Lower leg skin (tissue), 3 donors: ENCODE measurements around the gene RALGAPB.

Experiments used
- POLR2A ChIP-seq, 2 donors: fragments of 450-650 bp; IDR thresholded peaks; one replicate each; pipeline ENCODE4 v1.6.1; 2016 to 2017; ENCODE audit warnings: antibody characterized with exemption in 2 of 2, mild to moderate bottlenecking in 1 of 2, moderate library complexity in 1 of 2
- TF ChIP-seq, protein P1 (sequence below), 3 donors: fragments of 450-650 bp; IDR thresholded peaks; one replicate each; pipeline ENCODE4 v1.5.1; 2016; ENCODE audit warnings: antibody characterized with exemption in 3 of 3, mild to moderate bottlenecking in 3 of 3, moderate library complexity in 2 of 3

DNA sequence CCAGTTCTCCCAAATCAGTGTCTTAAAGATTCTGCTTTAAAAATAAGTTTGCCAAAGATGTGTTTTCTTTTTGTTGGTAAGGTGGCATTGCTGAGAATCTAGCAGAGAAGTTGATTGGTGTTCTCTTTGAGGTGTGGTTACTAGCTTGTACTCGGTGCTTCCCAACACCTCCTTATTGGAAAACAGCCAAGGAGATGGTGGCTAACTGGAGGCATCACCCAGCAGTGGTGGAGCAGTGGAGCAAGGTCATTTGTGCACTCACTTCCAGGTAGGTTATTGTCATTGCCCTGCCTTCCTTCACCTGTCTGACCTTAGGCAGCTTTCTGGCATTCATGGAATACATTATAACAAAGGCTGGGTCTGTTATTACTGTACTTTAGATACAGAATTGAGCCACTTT lies 26.7 kb downstream of the RALGAPB start:
- TF ChIP-seq, protein P1, sequence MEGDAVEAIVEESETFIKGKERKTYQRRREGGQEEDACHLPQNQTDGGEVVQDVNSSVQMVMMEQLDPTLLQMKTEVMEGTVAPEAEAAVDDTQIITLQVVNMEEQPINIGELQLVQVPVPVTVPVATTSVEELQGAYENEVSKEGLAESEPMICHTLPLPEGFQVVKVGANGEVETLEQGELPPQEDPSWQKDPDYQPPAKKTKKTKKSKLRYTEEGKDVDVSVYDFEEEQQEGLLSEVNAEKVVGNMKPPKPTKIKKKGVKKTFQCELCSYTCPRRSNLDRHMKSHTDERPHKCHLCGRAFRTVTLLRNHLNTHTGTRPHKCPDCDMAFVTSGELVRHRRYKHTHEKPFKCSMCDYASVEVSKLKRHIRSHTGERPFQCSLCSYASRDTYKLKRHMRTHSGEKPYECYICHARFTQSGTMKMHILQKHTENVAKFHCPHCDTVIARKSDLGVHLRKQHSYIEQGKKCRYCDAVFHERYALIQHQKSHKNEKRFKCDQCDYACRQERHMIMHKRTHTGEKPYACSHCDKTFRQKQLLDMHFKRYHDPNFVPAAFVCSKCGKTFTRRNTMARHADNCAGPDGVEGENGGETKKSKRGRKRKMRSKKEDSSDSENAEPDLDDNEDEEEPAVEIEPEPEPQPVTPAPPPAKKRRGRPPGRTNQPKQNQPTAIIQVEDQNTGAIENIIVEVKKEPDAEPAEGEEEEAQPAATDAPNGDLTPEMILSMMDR (IDR thresholded peaks at IDR 0.05): no peak
- no peak for TF ChIP-seq POLR2A (IDR thresholded peaks at IDR 0.05)
